GM19468 (cell line): ENCODE measurements around the gene ZFP69B.

Source experiments
- ATAC-seq: cut with Tn5 transposase; IDR thresholded peaks from one replicate; pipeline ENCODE4 v1.9.1; 2021; ENCODE audit warnings: mild to moderate bottlenecking, moderate library complexity, moderate number of reproducible peaks; ENCODE audit not compliant: unreplicated experiment; ENCODE audit errors: extremely low read depth

ZFP69B gene

DNA sequence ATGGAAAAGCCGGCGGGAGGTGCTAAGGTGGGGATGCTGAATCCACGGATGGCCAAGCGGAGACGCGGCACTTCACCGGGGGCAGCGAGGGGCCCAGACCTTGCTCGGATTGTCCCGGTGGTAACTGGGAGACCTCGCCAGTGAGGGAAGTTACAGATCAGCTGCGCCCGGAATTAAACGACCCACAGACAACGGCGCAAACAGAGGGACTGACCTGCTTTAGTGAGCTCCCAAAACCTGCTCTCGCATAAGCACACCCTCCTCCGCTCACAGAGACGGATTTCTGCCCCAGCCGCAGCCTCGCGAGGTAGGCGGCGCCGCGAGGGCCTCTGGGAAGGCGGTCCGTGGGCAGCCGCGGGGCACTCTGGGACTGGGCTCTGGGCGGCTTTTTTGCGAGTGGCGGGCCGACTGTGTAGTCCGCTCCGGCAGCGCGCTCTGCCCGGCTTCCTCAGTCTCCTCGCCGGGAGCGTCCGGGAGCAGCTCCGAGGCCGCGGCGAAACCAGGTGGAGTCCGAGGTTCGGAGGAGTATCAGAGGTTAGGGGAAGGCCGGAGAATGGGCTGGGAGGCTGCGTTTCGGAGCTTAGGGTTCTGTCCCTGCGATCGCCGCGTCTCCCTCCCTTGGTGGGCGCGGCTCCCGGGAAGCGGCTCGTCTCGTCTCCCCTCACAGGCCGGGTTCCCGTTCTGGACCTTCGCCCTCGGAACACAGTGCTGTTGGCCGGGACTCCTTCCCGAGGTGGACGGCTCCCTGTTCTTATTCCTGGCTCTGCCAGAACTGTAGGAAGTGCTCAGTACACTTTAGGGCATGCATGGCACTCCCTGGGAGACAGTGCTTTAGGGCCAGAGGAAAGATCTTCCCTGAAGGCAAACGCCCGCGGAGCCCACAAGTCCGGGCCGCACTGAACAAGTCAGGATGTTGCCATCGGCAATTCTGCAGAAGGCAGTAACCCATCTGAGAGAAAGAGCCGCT is 58.4 kb downstream of the ZFP69B start, which contains the start of gene EXO5:
Gene EXO5, plus strand, starts transcription at position 393 of the 967 bp plus-strand sequence. CDS start 5,778 bp downstream, outside the sequence.
- ATAC-seq = peak; percentile 19
